ENCODE results near the gene PHRF1. TPM values are rescaled to one million over a fixed set of nuclear protein-coding genes. Genes with fewer than 3 reads are reported as not detected.

Gene PHRF1
- total and polyA plus RNA-seq, 9 of the 15 experiments (the other 6 are each of a cell fraction or from before 2014, with no cell fraction given), result 0.07 to 37.2 (median 7.7) TPM

DNA sequence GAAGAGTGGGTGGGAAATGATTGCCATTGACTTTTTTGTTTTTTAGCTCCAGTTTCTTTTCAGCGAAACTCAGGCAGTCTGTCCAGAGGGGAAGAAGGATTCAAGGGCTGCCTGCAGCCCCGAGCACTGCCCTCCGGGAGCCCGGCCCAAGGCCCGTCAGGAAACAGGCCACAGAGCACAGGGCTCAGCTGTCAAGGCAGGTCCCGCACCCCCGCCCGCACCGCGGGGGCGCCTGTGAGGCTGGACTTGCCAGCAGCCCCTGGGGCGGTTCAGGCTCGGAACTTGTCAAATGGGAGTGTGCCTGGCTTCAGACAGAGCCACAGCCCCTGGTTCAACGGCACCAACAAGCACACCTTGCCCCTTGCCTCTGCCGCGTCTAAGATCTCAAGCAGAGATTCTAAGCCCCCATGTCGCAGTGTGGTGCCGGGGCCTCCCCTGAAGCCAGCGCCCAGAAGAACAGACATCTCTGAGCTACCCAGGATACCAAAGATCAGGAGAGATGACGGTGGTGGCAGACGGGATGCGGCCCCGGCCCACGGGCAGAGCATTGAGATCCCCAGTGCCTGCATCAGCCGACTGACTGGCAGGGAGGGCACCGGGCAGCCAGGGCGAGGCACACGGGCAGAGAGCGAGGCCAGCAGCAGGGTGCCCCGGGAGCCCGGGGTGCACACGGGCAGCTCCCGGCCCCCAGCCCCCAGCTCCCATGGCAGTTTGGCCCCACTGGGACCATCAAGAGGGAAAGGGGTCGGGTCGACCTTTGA, 30.9 kb downstream of the PHRF1 start:
- H3K4me1 ChIP-seq (replicated peaks in 1 of 2; ENCODE audit: control insufficient read depth in 2 of 2, insufficient read depth in 2 of 2, low read length in 2 of 2), result peaks cover 0 to 34% of the 10 kb centered on the region in 2 experiments; a peak in 1 of 5 replicates
- H3K9me3 ChIP-seq (replicated peaks; ENCODE audit: control insufficient read depth, insufficient read depth, low read depth, low read length), result no peaks in the 10 kb centered on the region
- TF ChIP-seq POLR2G (IDR thresholded peaks at IDR 0.05; ENCODE audit: low read depth, low read length) (peak; percentile 30), ZNF324 (CRISPR knock-in tag; IDR thresholded peaks at IDR 0.05) (no peak)
- no peak overlapping the region for H2AFZ ChIP-seq (ENCODE audit: low read depth, low read length)
- ChIA-PET CTCF (ENCODE audit: low intra/inter-chr PET ratio) (no interaction called here), POLR2A (interaction anchor here (0.6 to 0.7 kb wide), 3 partner anchors 24 to 1227 kb away, joined by 3 read pairs; no protein-coding TSS in a partner anchor)
- H3K9ac ChIP-seq (ENCODE audit: insufficient read depth in 1 of 2, low read depth in 2 of 2, low read length in 2 of 2), result no peak overlapping the region; a peak in 1 of 4 replicates
- WGBS (ENCODE audit: insufficient coverage, low coverage, missing lambda C conversion rate), result 97% methylated on average over 31 of the region's 35 CpGs
- in situ Hi-C loops (cut with MboI), result no loop called here
- intact Hi-C loops (cut with micrococcal nuclease), result no loop called here
- no peak overlapping the region for H3K4me2 ChIP-seq (ENCODE audit: insufficient read depth, low read length)
- ATAC-seq, result no peak
- no peak for FAIRE-seq
- peaks cover 98% of the 10 kb centered on the region for H3K36me3 ChIP-seq (ENCODE audit: control insufficient read depth, insufficient read depth, low read length)
- no peak for DNase-seq (ENCODE audit: extremely low read depth in 1 of 4, low spot score in 3 of 4)
- no peak overlapping the region for H3K4me3 ChIP-seq
- H3K79me2 ChIP-seq (ENCODE audit: control insufficient read depth, insufficient read depth, low read length), result no peaks in the 10 kb centered on the region
- H3K9me1 ChIP-seq (ENCODE audit: control insufficient read depth, insufficient read depth, low read length), result no peaks in the 10 kb centered on the region
- no TSS peak for BruUV-seq (replicated peaks)
- no peaks in the 10 kb centered on the region for H3K27me3 ChIP-seq (ENCODE audit: control insufficient read depth in 2 of 2, insufficient read depth in 2 of 2, low read length in 2 of 2)
- peaks cover 6% of the 10 kb centered on the region; the same call in 1 of the 2 replicates for H4K20me1 ChIP-seq (replicated peaks; ENCODE audit: control insufficient read depth, insufficient read depth, low read length)
- no peak overlapping the region for H3K27ac ChIP-seq (ENCODE audit: extremely low read depth, low read depth, low read length)

DNA sequence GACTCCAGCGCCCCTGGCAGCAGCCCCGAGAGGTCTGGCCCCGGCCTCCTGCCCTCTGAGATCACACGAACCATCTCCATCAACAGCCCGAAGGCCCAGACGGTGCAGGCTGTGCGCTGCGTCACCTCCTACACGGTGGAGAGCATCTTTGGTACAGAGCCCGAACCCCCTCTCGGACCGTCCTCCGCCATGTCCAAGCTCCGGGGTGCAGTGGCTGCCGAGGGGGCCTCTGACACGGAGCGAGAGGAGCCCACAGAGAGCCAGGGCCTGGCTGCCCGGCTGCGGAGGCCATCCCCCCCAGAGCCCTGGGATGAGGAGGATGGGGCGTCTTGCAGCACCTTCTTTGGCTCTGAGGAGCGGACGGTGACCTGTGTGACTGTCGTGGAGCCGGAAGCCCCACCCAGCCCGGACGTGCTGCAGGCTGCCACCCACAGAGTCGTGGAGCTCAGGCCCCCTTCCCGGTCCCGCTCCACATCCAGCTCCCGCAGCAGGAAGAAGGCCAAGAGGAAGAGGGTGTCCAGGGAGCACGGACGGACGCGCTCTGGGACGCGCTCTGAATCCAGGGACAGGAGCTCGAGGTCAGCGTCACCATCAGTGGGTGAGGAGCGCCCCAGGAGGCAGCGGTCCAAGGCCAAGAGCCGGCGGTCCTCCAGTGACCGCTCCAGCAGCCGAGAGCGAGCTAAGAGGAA, 31.8 kb downstream of the PHRF1 start:
- FAIRE-seq (no peak), ATAC-seq (no peak), DNase-seq (ENCODE audit: extremely low read depth in 1 of 4, low spot score in 3 of 4) (no peak)
- Histone ChIP-seq H4K20me1 (replicated peaks; ENCODE audit: control insufficient read depth, insufficient read depth, low read length) (peaks cover 15% of the 10 kb centered on the region; the same call in 1 of the 2 replicates), H3K36me3 (ENCODE audit: control insufficient read depth, insufficient read depth, low read length) (peaks cover 99% of the 10 kb centered on the region), H3K27ac (ENCODE audit: extremely low read depth, low read depth, low read length) (no peak overlapping the region), H3K79me2 (ENCODE audit: control insufficient read depth, insufficient read depth, low read length) (no peaks in the 10 kb centered on the region), H3K9ac (ENCODE audit: insufficient read depth in 1 of 2, low read depth in 2 of 2, low read length in 2 of 2) (no peak overlapping the region), H3K9me3 (replicated peaks; ENCODE audit: control insufficient read depth, insufficient read depth, low read depth, low read length) (no peaks in the 10 kb centered on the region), H3K4me1 (replicated peaks in 1 of 2; ENCODE audit: control insufficient read depth in 2 of 2, insufficient read depth in 2 of 2, low read length in 2 of 2) (peaks cover 0 to 44% of the 10 kb centered on the region in 2 experiments; a peak in 3 of 5 replicates), H3K27me3 (ENCODE audit: control insufficient read depth in 2 of 2, insufficient read depth in 2 of 2, low read length in 2 of 2) (no peaks in the 10 kb centered on the region), H3K9me1 (ENCODE audit: control insufficient read depth, insufficient read depth, low read length) (no peaks in the 10 kb centered on the region), H2AFZ (ENCODE audit: low read depth, low read length) (no peak overlapping the region), H3K4me3 (no peak overlapping the region), H3K4me2 (ENCODE audit: insufficient read depth, low read length) (no peak overlapping the region)
- TF ChIP-seq RBM15 (IDR thresholded peaks at IDR 0.05; ENCODE audit: insufficient read depth, low read length) (no peak), ZNF133 (CRISPR knock-in tag; IDR thresholded peaks at IDR 0.05) (no peak), RAD21 (CRISPR knock-in tag; conservative IDR thresholded peaks at IDR 0.05 in 1 of 2, IDR thresholded peaks at IDR 0.05 in 1 of 2) (no peak), FOXP1 (CRISPR knock-in tag; IDR thresholded peaks at IDR 0.05) (no peak), POLR2G (IDR thresholded peaks at IDR 0.05; ENCODE audit: low read depth, low read length) (peak; percentile 19; the same call in 1 of the 2 replicates), CHCHD3 (CRISPR knock-in tag; IDR thresholded peaks at IDR 0.05) (no peak)
- TF ChIP-seq, protein P1, sequence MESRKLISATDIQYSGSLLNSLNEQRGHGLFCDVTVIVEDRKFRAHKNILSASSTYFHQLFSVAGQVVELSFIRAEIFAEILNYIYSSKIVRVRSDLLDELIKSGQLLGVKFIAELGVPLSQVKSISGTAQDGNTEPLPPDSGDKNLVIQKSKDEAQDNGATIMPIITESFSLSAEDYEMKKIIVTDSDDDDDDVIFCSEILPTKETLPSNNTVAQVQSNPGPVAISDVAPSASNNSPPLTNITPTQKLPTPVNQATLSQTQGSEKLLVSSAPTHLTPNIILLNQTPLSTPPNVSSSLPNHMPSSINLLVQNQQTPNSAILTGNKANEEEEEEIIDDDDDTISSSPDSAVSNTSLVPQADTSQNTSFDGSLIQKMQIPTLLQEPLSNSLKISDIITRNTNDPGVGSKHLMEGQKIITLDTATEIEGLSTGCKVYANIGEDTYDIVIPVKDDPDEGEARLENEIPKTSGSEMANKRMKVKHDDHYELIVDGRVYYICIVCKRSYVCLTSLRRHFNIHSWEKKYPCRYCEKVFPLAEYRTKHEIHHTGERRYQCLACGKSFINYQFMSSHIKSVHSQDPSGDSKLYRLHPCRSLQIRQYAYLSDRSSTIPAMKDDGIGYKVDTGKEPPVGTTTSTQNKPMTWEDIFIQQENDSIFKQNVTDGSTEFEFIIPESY (CRISPR knock-in tag; IDR thresholded peaks at IDR 0.05), result peak; percentile 68
- in situ Hi-C loops (cut with MboI) (no loop called here), intact Hi-C loops (cut with micrococcal nuclease) (no loop called here)
- WGBS (ENCODE audit: insufficient coverage, low coverage, missing lambda C conversion rate), result 94% methylated on average over 24 of the region's 45 CpGs
- no TSS peak for BruUV-seq (replicated peaks)
- CTCF ChIA-PET (ENCODE audit: low intra/inter-chr PET ratio), result no interaction called here
- POLR2A ChIA-PET, result interaction anchor here (0.6 to 0.9 kb wide), 5 partner anchors 25 to 198 kb away, joined by 3 read pairs; no protein-coding TSS in a partner anchor

Measured in K562 (cell line).